ENCODE data around the gene PROM2.

The PROM2 gene

DNA sequence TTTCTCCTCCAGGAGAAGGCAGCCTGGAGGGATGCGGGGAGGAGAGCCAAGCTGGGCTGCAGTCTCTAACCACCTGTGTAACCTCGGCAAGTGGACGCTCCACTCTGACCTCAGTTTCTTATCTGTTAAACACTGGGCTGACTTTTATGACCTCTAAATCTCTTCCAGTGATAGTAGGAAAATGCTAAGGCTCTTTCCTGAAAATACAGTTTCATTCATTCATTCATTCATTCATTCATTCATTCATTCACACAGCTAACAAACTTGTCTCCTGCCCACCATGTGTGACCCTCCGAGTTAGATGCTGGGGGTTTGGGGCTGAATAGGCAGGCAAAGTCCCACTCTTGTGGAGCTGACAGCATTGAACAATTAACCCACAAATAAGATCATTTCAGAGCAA is 9.3 kb downstream of the PROM2 start:
- no peak for DNase-seq (ENCODE audit: low read depth in 4 of 4, low spot score in 1 of 4)

DNA sequence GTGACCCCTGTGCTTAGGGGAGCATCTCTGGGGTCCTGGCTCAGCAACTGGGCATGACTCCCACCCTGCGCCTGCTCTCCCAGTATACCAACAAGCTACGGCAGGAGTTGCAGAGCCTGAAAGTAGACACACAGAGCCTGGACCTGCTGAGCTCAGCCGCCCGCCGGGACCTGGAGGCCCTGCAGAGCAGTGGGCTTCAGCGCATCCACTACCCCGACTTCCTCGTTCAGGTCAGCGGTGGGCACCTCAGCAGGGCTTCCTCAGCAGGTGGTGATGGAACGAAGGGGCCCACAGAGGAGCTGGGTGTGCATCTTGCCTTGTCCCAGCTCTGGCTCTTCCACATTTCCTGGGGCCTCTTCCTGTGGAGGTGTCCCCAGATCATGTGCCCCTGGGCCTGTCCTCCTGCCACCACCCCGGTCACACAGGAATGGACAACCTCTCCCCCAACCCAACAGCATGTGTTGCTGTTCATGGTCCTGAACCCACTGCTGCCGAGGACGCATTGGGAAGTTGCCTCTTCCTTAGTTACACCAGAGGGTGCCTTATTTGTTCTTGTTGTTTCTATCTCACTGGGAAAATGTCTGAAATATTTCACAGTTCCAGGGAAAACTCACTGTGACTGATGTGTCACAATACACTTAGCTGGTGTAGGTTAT is 10.8 kb downstream of the PROM2 start:
- DNase-seq (ENCODE audit: low read depth in 4 of 4, low spot score in 1 of 4), result no peak

DNA sequence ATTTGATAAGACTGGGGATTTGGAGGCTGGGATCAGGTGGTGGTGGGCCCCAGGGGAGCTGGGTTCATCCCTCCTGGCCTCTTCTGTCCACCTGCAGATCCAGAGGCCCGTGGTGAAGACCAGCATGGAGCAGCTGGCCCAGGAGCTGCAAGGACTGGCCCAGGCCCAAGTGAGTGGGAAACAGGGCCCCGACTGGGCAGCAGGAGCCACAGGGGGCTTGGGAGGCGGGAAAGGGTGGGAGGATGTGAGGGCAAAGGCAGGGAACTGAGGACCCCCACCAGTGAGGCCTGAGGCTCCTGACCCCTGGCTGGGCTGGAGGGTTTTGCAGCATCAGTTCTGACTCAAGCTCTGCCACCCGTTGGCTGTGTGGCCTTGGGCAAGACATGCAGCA is 11.3 kb downstream of the PROM2 start:
- DNase-seq (ENCODE audit: low read depth in 4 of 4, low spot score in 1 of 4), result no peak

DNA sequence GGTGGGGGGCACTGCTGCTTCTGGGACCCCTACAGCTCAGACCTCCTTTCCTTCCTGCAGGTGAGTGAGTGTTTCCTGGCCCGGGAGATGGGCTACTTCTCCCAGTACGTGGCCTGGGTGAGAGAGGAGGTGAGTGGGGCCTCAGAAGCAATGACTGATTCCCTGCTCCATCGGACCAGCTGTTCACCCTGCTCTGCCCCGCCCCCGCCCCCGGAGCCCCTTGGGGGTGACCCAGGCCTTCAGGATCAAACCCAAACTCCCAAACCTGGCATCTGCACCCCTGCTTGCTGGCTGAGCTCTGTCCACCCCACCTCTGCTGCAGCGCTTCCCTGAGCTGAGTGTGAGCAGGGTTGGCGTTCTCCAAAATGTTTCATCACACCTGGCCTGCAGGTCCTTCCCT is 13.1 kb downstream of the PROM2 start:
- DNase-seq (ENCODE audit: low read depth in 4 of 4, low spot score in 1 of 4), result no peak

DNA sequence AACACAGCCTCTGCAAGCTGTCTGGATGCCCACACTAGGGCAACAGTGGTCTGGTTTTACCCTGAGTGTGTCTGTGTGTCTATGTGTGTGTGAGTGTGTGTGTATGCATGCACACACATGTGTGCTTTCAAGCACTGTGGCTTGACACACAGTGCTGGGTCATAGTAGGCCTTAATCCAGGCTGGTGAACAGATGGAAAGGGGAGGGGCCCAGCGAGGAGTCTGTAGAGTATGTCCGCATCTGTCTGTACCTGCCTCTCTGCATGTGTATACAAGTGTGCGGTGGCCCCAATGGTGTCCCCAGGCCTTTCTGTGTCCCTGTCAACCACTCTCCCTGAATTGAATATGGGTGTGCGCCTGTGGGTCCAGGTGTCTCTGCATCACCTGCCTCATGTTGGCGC is 13.6 kb downstream of the PROM2 start:
- no peak for DNase-seq (ENCODE audit: low read depth in 4 of 4, low spot score in 1 of 4)

DNA sequence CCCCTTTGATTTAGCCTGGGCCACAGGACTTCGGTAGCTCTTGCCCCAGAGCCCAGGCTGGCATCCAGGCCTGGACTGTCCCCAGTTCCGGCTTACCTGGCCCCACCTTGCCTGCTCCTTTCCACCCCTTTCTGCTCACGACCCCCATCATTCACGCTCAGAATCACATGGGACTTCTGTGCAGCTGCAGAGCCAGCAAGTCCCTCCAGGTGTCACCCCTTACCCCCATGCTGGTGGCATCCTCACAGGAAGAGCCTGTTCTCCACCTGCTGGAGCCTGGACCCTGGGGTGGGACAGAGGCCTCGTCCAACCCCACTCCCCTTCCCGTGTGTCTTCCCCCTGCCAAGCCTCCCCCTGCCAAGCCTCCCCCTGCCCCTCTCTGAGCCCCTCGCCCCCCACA is 15.0 kb downstream of the PROM2 start:
- DNase-seq (ENCODE audit: low read depth in 4 of 4, low spot score in 1 of 4), result no peak

DNA sequence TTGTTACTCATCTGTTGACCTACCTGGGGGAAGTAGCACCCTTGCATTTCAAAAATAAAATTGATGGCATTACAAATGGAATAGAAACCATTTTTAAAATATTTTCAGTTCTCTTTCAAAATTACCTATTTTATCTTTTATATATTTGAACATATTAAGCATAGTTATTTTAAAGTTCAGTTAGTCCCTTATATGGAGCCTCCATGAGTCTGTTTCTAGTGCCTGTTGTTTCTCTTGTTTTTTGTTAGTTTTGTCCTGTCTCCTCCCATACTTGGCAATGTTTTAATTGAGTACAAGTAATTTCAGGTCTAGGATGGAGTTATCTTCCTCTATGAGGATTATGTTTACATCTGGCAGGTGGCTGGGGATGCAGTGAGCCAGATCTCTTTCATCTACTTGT is 17.0 kb downstream of the PROM2 start:
- DNase-seq (ENCODE audit: low read depth in 4 of 4, low spot score in 1 of 4), result no peak

DNA sequence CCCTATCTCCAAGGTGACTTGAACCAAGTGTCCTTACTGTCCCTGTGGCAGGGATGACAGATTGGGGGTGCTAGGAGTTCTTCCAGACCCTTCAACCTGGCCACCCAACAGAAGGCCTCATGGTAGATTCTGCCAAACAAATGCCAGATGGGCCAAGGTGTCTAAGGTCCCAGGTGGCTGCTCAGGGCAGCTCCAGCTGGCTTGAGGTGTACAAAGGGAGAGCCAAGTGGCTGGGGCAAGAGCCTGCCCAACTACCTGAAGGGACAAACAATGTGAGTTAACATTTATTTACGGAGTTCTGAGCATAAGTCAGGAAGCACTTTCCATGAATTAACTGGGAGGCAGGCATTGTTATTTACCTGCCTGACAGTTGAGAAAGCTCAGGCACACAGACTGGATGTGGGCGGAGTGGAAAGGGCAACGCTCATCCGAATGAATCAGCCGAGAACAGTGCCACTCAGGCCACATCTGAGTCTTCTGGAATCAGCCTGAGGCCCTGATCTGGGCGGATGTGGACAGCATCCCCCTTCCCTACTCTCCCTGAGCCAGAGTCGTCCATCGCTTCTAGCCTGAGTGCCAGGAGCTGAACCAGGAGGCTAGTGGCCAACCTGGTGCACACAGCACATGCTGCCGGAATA is 18.5 kb downstream of the PROM2 start:
- no peak for DNase-seq (ENCODE audit: low read depth in 4 of 4, low spot score in 1 of 4)

DNA sequence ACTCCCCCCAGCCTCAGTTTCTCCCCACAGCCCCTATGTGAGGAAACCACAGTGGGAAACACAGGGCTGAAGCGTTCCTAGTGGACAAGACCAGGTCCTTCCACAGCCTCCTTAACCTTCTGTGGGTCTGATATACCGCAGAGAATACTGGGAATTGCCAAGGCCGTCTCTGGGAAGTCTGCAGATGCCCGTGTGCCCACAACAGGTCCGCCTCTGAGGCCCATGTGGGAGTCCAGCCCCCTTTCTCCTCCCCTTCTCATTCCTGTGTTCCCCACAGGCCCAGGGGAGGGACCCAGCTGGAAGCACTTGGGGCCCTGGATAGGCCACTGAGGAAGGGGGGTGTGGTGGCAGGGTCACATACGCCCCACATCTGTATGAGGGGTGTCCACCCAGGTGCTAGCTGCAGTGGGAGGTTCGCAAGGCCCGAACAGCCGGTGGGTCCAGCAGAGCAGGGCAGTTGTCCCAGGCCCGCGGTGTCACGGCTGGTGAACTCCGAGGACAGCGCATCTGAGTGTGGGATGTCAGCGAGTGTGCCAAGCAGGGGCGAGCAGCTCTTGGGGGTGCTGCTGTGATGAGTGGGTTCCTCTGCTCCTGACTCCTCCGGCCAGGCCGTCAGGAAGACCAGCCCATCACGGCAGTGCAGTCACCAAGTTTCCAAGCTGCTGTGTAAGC is 20.5 kb downstream of the PROM2 start:
- no peak for DNase-seq (ENCODE audit: low read depth in 4 of 4, low spot score in 1 of 4)

DNA sequence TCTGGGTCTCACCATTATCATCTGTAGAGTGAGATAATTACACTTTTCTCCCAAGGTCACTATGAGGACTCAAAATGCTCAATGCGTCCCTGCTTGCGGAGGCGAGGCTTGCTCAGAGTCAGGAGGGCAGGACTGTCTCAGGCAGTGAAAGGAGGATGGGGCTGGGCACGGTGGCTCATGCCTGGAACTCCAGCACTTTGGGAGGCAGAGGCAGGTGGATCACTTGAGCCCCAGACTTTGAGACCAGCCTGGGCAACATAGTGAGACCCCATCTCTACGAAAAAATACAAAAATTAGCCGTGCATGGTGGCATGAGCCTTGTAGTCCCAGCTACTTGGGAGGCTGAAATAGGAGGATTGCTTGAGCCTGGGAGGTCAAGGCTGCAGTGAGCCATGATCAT is 21.1 kb downstream of the PROM2 start:
- DNase-seq (ENCODE audit: low read depth in 4 of 4, low spot score in 1 of 4), result no peak

DNA sequence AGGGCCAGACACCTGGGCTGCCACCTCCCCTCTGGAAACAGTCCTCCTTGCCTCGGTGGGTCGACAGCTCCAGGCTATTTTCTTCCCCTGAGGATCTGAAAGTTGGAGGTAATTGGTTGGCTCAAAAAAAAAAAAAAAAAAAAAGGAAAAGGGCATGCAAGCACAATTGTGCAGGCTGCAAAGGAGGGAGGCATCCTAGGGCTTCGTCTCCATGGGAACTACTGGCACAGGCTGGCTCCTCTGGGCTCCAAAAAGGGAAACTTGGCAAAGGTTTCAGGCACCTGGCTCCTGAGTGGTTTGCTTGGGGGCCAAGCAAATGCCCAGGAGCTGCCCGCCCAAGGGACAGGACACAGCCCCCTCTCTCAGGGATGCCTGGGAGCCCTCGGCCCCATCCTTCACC is 21.8 kb downstream of the PROM2 start:
- DNase-seq (ENCODE audit: low read depth in 4 of 4, low spot score in 1 of 4), result no peak

DNA sequence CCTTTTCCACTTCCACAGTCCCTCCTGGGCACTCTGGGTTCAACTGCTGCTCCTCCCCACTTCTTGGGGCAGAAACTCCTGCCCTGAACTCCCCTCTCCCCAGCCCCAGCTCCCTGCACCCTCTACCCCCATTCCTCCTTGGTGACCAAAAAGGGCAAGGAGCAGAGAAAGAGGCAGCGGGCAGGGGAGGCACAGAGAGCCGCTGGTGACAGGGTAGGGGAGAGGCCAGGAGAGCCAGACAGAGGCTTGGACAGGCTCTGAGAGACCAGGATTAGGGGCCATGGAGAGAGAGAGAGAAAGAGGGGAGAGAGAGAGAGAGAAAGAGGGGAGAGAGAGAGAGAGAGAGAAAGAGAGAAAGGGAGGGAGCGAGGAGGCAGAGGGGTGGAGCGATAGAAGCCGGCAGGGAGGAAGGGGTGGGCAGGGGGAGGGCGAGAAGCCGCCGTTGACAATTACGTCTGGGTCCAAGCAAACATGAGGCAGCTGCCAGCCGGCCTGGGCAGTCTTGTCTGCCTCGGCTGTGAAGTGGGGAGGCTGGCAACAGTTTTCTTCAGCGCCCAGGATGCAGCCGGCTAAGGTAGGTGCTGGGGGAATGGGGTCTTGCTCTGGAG is 22.7 kb downstream of the PROM2 start, which contains the start of gene KCNIP3:
TSS of gene KCNIP3 (plus strand) at position 468 of the 608 bp plus-strand sequence. CDS start at position 560, 92 bp downstream.
- no peak for DNase-seq (ENCODE audit: low read depth in 4 of 4, low spot score in 1 of 4)

DNA sequence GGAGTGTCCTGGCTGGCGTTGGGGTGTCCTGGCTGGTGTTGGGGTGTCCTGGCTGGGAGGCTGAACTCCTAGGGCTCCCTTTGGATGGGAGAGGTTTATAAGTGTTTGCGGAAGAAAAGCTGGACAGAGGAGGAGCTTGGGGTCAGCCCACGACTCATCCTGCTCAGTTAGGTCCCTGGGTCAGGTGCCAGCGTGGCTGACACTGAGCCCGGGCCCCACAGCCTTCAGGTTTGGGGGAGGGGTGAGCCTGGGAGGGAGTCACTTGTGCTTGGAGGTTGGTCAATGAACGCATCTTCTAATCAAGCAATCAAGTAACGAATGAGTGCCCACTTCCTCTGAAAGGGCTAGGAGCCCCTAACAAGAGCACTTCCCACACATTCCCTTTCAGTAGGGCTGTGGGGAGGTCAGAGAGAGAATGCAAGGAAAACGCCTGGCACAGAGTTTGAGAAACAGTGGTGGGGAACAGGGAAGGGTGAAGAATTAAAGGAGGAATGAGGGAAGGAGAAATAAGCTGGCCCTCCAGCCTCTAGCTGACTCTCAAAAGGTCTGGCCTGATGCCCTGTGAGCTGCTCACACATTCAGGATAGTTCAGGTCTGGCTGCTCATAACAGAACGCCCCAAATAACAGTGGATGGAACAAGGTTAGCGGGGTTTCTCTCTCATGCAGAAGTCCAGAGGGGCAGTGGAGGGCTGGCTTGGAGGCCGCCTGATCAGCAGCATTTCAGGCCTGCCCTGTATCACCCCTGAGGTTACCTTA is 23.6 kb downstream of the PROM2 start:
- no peak for DNase-seq (ENCODE audit: low read depth in 4 of 4, low spot score in 1 of 4)

DNA sequence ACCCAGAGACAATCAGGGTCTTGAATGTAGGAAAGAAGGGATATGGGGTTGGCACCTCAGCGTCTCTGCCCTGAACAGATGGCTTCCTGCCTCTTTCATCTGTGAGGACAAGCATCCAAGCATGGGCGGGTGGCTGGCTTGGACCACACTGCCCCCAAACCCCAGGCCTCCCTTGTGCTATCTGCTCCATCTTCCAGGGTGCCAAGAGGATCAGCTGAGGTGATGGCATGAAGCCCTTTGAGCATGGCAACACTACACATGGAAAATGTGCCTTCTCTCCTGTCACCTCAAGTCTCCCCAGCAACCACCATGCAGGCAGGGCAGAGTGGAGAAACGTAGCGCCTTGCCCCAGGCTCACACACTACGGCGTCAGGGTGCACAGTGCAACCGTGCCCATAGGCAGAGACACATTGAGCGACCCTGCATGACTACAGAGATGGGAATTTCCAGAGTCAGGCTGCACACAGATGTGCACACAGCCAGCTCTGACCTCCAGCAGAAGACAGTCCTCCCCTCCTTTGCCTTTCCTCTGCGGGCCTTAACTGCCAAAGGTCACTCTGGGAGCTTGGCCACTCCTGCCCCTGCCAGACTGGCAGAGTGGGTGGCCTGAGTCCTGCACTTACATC is 24.4 kb downstream of the PROM2 start:
- DNase-seq (ENCODE audit: low read depth in 4 of 4, low spot score in 1 of 4), result no peak

DNA sequence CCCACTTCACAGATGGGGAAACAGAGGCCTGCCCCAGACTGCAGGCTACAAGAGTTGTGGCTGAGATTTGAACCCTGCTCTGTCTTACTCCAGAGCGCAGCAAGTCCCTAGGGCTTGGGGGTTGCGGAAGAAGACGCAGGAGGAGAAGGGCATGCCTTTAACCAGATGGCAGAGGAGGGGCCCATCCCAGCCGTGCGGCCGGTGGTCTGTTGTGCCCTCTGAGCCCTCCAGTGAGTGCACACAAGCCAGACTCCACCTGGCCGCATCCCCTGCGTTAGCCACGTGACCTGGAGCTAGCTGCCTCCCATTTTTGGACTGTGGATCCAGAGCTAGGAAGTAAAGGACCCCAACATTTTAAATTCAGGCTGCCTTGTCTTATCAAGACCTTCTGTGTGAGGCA is 25.7 kb downstream of the PROM2 start:
- no peak for DNase-seq (ENCODE audit: low read depth in 4 of 4, low spot score in 1 of 4)

DNA sequence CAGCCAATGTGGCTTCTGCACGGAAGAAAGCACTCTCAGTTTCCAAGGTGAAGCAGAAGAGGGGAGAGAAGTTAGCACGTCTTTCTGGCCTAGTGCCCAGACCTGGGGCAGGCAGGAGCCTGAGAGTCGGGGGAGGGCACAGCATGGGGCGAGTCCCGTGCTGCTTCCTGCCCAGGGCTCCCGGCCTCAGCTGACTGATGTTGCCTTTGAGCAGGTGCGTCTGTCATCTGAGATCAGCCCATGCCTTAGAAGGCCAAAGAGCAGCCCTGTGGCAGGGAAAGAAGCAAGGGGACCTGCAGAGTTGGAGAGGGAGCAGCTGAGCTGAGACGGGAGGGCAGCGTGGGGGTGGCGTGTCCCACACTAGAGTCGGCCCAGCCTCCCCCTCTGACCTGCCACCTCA is 26.2 kb downstream of the PROM2 start:
- DNase-seq (ENCODE audit: low read depth in 4 of 4, low spot score in 1 of 4), result no peak

DNA sequence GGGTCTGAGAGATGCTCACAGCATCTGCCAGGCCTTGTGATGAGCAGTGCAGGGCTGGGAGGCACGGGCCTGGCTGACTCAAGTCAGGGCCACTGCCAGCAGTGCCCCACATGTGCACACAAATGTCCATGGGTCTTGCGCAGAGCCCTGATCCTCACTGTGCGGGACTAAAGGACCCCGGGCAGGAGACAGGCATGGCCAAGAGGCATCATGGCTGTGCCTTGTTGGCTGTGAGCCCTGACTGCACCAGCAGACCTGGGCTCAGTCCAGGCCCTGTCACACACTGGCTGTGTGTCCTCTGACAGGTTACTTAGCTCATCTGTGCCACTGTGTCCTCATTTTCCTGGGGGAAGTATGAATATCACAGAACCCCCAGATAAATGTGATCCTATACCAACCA is 26.9 kb downstream of the PROM2 start:
- no peak for DNase-seq (ENCODE audit: low read depth in 4 of 4, low spot score in 1 of 4)

DNA sequence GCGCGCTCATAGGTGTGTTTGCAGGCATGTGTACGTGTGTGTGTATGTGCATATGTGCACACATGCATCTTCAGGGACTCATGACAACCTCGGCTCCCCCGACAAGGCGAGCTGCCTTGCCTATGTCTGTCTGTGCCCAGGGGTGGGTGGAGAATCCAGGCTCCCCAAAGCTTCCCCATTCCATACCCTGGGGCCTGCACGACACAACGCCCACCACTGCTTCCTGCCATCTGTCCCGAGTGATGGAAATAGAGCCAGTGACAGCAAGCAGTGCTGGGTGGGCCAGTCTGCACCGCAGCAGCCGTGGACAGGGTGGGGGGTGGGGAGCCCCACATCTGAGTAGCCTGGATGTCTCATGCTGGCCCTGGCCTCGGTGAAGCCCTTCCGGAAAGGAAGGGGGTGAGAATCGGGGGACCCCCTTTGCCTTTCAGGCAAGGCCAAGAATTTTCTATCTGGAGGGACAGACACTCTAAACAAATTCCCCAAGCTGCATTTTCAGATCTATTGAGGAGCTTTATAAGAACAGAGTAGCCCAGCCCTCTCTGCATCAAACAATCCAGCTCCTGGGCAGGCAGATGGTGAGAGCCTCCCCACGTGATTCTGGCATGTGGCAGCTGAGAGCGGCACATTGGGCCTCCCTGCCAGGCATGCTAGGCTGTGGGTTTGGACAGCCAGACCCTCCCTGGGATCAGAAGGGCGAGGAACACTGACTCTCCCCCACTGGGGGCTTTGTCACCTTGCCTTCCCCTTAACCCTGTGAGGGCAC is 27.8 kb downstream of the PROM2 start:
- DNase-seq (ENCODE audit: low read depth in 4 of 4, low spot score in 1 of 4), result no peak

DNA sequence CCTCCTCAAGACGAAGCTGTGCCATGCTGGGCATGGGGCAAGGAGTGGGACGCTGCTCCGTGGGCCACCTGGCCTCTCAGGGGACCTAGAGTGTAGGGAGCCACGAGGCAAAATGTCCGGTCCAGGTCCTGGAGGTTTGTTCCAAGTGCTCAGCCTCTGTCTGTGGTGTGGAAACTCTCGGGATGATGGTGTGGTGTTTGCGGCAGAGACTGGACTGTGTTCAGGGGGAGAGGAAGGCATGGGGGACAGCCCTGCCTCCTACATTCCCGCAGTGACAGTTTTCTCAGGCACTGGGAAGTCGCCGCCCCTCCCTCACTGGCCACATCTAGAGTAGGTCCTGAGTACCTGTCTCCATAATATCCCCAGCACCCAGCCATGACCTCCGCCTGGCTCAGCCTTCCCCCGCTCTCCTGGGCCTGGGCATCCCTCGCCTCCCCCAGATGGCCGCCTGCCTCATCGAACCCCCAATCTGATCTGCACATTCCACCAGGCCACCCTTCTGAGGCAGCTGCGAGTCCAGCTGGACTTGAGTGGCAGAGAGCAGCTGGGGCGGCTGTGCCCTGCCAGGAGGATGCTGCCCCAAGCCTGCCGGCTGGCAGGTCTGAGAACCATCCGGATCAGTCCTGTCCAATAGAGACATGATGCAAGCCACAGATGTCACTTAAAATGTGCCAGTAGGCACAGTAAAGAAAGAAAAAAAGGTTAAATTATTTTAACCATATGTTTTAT is 29.1 kb downstream of the PROM2 start:
- DNase-seq (ENCODE audit: low read depth in 4 of 4, low spot score in 1 of 4), result no peak
